Suprapubic skin (tissue), 4 donors: Measurements from ENCODE around the gene ING1. TPM values are rescaled to one million over a fixed set of nuclear protein-coding genes. Genes with fewer than 3 reads are reported as not detected.

Source experiments
- DNase-seq, 2 donors: peaks; one replicate each; pipeline ENCODE4 v3.0.0-alpha.2; 2019; ENCODE audit warnings: low spot score in 2 of 2
- H3K27ac ChIP-seq: fragments of 200-600 bp; sonication (generic); one replicate; pipeline ENCODE4 v1.5.1; 2019
- H3K27me3 ChIP-seq: fragments of 200-600 bp; sonication (generic); one replicate; pipeline ENCODE4 v1.5.1; 2019
- H3K36me3 ChIP-seq: fragments of 200-600 bp; sonication (generic); one replicate; pipeline ENCODE4 v1.5.1; 2019
- H3K4me1 ChIP-seq: fragments of 200-600 bp; sonication (generic); one replicate; pipeline ENCODE4 v1.5.1; 2019
- H3K4me3 ChIP-seq: fragments of 200-600 bp; sonication (generic); one replicate; pipeline ENCODE4 v1.5.1; 2019; ENCODE audit warnings: mild to moderate bottlenecking
- H3K9me3 ChIP-seq: fragments of 200-600 bp; sonication (generic); one replicate; pipeline ENCODE4 v1.5.1; 2019
- EP300 ChIP-seq: sonication (generic); formaldehyde crosslinking; IDR thresholded peaks from one replicate; pipeline ENCODE4 v1.6.1; 2017; ENCODE audit warnings: antibody characterized with exemption
- POLR2A ChIP-seq, 2 donors: fragments of 450-650 bp; IDR thresholded peaks; one replicate each; pipeline ENCODE4 v1.6.1; 2017; ENCODE audit warnings: antibody characterized with exemption in 2 of 2, mild to moderate bottlenecking in 2 of 2, moderate library complexity in 2 of 2
- POLR2AphosphoS5 ChIP-seq, 3 donors: sonication (generic); formaldehyde crosslinking; IDR thresholded peaks; one replicate each; pipeline ENCODE4 v1.6.1; 2017; ENCODE audit warnings: antibody characterized with exemption in 3 of 3
- WGBS: methylation state at CpG from one replicate; pipeline ENCODE4 v1.1.5; 2018; 5-methylcytosine and 5-hydroxymethylcytosine counted together
- total RNA-seq, 4 donors: library from RNA; depleted of rRNA; stranded (reverse); fragments of >200 nt; gene quantifications; one replicate each; pipeline ENCODE4 v1.1.0, GENCODE V29; 2016
- TF ChIP-seq, protein P1 (sequence below), 2 donors: fragments of 200-600 bp in 1 of 2; fragments of 450-650 bp in 1 of 2; sonication (generic) in 1 of 2; IDR thresholded peaks; one replicate each; pipeline ENCODE4 v1.5.1; 2016 to 2019; ENCODE audit warnings: antibody characterized with exemption in 2 of 2, mild to moderate bottlenecking in 1 of 2, moderate library complexity in 1 of 2

The ING1 gene
- total RNA-seq, 4 donors from 2014 or later: 10.6 to 25.7 (median 19.9) TPM

DNA sequence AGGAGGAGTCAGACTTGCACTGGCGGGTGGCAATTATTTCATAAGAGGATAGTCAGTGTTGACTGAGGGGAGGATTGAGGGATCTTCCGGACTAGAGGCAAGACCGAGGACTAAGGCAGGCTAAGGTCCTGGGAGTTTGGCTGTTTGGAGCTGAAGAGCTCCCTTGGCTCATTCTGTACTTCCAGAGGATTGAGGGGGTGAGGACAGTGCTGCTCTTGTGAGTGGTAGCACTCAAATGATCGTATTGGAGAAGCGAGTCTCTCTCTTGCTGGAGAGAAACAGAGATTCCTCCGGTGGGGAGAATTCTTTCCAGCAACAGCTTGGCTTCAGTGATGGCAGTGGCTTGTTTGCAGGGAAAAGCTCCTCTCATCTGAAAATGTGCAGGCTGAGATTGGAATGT lies 47.1 kb downstream of the ING1 start:
- H3K36me3 ChIP-seq: no peaks in the 10 kb centered on the region
- H3K9me3 ChIP-seq: no peaks in the 10 kb centered on the region
- H3K4me1 ChIP-seq: no peaks in the 10 kb centered on the region
- WGBS: 86% methylated on average over 6 of the region's 6 CpGs
- H3K27ac ChIP-seq: no peak overlapping the region
- TF ChIP-seq POLR2AphosphoS5 (IDR thresholded peaks at IDR 0.05) (no peak), POLR2A (IDR thresholded peaks at IDR 0.05) (no peak), EP300 (no peak)
- TF ChIP-seq, protein P1, sequence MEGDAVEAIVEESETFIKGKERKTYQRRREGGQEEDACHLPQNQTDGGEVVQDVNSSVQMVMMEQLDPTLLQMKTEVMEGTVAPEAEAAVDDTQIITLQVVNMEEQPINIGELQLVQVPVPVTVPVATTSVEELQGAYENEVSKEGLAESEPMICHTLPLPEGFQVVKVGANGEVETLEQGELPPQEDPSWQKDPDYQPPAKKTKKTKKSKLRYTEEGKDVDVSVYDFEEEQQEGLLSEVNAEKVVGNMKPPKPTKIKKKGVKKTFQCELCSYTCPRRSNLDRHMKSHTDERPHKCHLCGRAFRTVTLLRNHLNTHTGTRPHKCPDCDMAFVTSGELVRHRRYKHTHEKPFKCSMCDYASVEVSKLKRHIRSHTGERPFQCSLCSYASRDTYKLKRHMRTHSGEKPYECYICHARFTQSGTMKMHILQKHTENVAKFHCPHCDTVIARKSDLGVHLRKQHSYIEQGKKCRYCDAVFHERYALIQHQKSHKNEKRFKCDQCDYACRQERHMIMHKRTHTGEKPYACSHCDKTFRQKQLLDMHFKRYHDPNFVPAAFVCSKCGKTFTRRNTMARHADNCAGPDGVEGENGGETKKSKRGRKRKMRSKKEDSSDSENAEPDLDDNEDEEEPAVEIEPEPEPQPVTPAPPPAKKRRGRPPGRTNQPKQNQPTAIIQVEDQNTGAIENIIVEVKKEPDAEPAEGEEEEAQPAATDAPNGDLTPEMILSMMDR (IDR thresholded peaks at IDR 0.05): no peak
- no peak for DNase-seq
- H3K27me3 ChIP-seq: no peaks in the 10 kb centered on the region
- no peak overlapping the region for H3K4me3 ChIP-seq

GRCh38 chr13:110766671-110767430 lies 53.4 kb downstream of the ING1 start:
- H3K9me3 ChIP-seq: no peaks in the 10 kb centered on the region
- H3K4me3 ChIP-seq: no peak overlapping the region
- no peaks in the 10 kb centered on the region for H3K4me1 ChIP-seq
- 87% methylated on average over 4 of the region's 4 CpGs for WGBS
- H3K27ac ChIP-seq: no peak overlapping the region
- no peaks in the 10 kb centered on the region for H3K36me3 ChIP-seq
- no peak for DNase-seq
- peaks cover 7% of the 10 kb centered on the region for H3K27me3 ChIP-seq
- TF ChIP-seq EP300: no peak
- TF ChIP-seq POLR2AphosphoS5 (IDR thresholded peaks at IDR 0.05): no peak
- TF ChIP-seq, protein P1 (IDR thresholded peaks at IDR 0.05): no peak
- no peak for TF ChIP-seq POLR2A (IDR thresholded peaks at IDR 0.05)

DNA sequence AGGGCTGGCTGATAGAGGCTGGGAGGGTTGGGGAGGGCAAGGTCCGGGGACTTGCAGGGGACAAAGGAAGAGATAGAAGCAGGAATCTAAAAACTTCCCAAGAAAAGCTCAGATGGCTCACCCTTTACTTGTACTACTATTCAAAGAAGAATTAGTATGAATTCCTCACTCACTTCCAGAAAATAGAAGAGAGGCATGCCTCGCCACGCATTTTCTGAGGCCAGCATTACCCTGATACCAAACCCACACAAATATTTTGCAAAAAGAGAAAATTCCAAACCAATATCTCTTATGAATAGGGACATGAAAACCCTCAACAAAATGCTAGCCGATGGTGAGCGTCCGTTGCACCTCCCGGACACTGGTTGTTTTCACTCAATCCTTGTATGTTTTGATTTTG lies 54.0 kb downstream of the ING1 start:
- H3K4me3 ChIP-seq: no peak overlapping the region
- TF ChIP-seq POLR2AphosphoS5 (IDR thresholded peaks at IDR 0.05): no peak
- no peak for TF ChIP-seq EP300
- TF ChIP-seq, protein P1 (IDR thresholded peaks at IDR 0.05): no peak
- TF ChIP-seq POLR2A (IDR thresholded peaks at IDR 0.05): no peak
- H3K4me1 ChIP-seq: no peaks in the 10 kb centered on the region
- H3K36me3 ChIP-seq: no peaks in the 10 kb centered on the region
- no peak for DNase-seq
- H3K27me3 ChIP-seq: peaks cover 7% of the 10 kb centered on the region
- H3K9me3 ChIP-seq: no peaks in the 10 kb centered on the region
- H3K27ac ChIP-seq: no peak overlapping the region
- 94% methylated on average over 7 of the region's 7 CpGs for WGBS

DNA sequence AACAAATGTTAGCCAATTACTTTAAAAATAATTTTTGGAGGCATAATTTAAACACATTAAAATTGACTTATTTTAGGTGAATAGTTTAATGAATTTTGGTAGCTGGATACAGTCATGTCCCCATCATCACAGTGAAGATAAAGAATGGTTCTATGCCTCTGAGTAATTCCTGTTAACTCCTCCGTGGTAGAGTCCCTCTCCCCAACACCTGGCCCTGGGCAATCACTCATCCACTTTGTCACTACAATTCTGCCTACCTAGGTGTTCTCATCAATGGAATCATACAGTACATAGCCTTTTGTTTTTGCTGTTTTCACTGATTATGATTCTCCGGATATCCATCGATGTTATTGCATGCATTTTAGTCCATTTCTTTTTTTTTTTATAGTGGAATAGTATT lies 55.6 kb downstream of the ING1 start:
- 75% methylated on average over 3 of the region's 3 CpGs for WGBS

DNA sequence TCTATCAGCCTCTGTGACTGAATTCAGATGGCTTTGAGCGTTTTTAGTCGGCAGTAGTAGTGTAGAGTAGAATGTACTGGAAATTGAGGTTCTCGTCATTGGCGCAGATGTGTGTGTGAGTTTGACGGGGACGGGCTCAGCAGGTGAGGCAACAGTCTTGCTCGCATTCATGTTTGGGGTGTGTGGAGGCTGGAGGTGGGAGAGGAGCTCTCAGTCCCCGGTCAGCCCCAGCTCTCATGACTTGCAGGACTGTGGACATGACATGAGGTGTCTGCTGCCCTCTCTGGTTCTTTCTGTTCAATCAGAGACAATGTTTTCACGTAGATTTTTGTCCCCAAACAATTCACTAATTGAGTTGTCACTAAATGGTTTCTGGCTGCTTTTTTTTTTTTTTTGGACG lies 57.2 kb downstream of the ING1 start:
- no peak for TF ChIP-seq EP300
- no peak for TF ChIP-seq POLR2AphosphoS5 (IDR thresholded peaks at IDR 0.05)
- TF ChIP-seq, protein P1 (IDR thresholded peaks at IDR 0.05): no peak
- TF ChIP-seq POLR2A (IDR thresholded peaks at IDR 0.05): no peak
- Histone ChIP-seq H3K27me3 (peaks cover 10% of the 10 kb centered on the region), H3K36me3 (no peaks in the 10 kb centered on the region), H3K4me1 (no peaks in the 10 kb centered on the region), H3K9me3 (no peaks in the 10 kb centered on the region), H3K27ac (no peak overlapping the region), H3K4me3 (no peak overlapping the region)
- WGBS: 76% methylated on average over 10 of the region's 10 CpGs
- DNase-seq: no peak

More for the DNA sequence above, 55.6 kb downstream of the ING1 start:
- Histone ChIP-seq H3K4me1 (no peaks in the 10 kb centered on the region), H3K27me3 (peaks cover 10% of the 10 kb centered on the region), H3K9me3 (no peaks in the 10 kb centered on the region), H3K4me3 (no peak overlapping the region), H3K27ac (no peak overlapping the region), H3K36me3 (no peaks in the 10 kb centered on the region)
- DNase-seq: no peak
- no peak for TF ChIP-seq POLR2AphosphoS5 (IDR thresholded peaks at IDR 0.05)
- no peak for TF ChIP-seq EP300
- no peak for TF ChIP-seq POLR2A (IDR thresholded peaks at IDR 0.05)
- TF ChIP-seq, protein P1 (IDR thresholded peaks at IDR 0.05): no peak
